Measurements from ENCODE around the gene HOTAIR.

DNA sequence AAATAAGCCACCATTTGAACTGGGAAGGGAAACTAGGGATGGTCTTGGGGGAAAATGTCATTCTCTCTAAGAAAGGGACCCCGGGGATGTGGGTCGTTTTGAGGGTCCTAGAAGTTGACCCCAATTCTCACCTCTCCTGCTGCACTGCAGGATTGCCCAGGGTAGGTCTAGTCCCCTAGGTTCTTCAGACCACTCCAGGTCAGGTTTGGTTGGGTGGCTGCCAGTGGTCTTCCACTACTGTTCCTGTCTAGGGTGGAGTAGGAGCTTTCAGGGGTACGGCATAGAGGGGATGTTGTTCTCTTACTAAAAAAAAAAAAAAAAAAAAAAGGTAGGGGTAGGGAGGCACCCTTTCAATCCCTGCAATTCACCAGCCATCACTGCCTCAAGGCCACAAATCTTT, 41.3 kb upstream of the HOTAIR start:
- TF ChIP-seq, protein P1, sequence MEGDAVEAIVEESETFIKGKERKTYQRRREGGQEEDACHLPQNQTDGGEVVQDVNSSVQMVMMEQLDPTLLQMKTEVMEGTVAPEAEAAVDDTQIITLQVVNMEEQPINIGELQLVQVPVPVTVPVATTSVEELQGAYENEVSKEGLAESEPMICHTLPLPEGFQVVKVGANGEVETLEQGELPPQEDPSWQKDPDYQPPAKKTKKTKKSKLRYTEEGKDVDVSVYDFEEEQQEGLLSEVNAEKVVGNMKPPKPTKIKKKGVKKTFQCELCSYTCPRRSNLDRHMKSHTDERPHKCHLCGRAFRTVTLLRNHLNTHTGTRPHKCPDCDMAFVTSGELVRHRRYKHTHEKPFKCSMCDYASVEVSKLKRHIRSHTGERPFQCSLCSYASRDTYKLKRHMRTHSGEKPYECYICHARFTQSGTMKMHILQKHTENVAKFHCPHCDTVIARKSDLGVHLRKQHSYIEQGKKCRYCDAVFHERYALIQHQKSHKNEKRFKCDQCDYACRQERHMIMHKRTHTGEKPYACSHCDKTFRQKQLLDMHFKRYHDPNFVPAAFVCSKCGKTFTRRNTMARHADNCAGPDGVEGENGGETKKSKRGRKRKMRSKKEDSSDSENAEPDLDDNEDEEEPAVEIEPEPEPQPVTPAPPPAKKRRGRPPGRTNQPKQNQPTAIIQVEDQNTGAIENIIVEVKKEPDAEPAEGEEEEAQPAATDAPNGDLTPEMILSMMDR (conservative IDR thresholded peaks at IDR 0.05): no peak
- no peak for TF ChIP-seq ZFX (IDR thresholded peaks at IDR 0.05)
